H9 (cell line): Measurements from ENCODE around the gene KCTD18. TPM values are rescaled to one million over a fixed set of nuclear protein-coding genes. Genes with fewer than 3 reads are reported as not detected.

Experiments used
- DNase-seq: peaks from one replicate; pipeline ENCODE4 v3.0.0-alpha.2; 2017
- H2AFZ ChIP-seq: one replicate; pipeline ENCODE4 v1.6.1; 2013; ENCODE audit warnings: mild to moderate bottlenecking, low read length, control low read depth, moderate library complexity
- H2AK5ac ChIP-seq: 2 replicates; pipeline ENCODE4 v1.6.1; 2013; ENCODE audit warnings: low read length, control low read depth, mixed read lengths; ENCODE audit not compliant: insufficient read length
- H2BK120ac ChIP-seq: one replicate; pipeline ENCODE4 v1.6.1; 2013; ENCODE audit warnings: low read depth, mild to moderate bottlenecking, low read length, control low read depth, inconsistent platforms; ENCODE audit not compliant: poor library complexity, severe bottlenecking
- H2BK12ac ChIP-seq: 2 replicates; pipeline ENCODE4 v1.6.1; 2013; ENCODE audit warnings: low read length, control low read depth, mixed read lengths, low read depth; ENCODE audit not compliant: insufficient read length
- H2BK15ac ChIP-seq: 2 replicates; pipeline ENCODE4 v1.6.1; 2013; ENCODE audit warnings: low read depth, low read length, control low read depth
- H2BK20ac ChIP-seq: one replicate; pipeline ENCODE4 v1.6.1; 2013; ENCODE audit warnings: low read depth, mild to moderate bottlenecking, low read length, control low read depth, inconsistent platforms; ENCODE audit not compliant: poor library complexity, severe bottlenecking
- H2BK5ac ChIP-seq: 2 replicates; pipeline ENCODE4 v1.6.1; 2013; ENCODE audit warnings: low read length, control low read depth, mixed read lengths; ENCODE audit not compliant: insufficient read length
- H3K14ac ChIP-seq: 2 replicates; pipeline ENCODE4 v1.6.1; 2013; ENCODE audit warnings: low read length, control low read depth; ENCODE audit not compliant: insufficient read depth
- H3K18ac ChIP-seq: 2 replicates; pipeline ENCODE4 v1.6.1; 2013; ENCODE audit warnings: low read depth, mild to moderate bottlenecking, mixed read lengths, low read length, control low read depth; ENCODE audit not compliant: insufficient read length
- H3K23ac ChIP-seq: 2 replicates; pipeline ENCODE4 v1.6.1; 2013; ENCODE audit warnings: low read length, control low read depth, mixed read lengths, low read depth; ENCODE audit not compliant: insufficient read length
- H3K23me2 ChIP-seq: 2 replicates; pipeline ENCODE4 v1.6.1; 2013; ENCODE audit warnings: low read depth, mild to moderate bottlenecking, mixed read lengths, low read length, control low read depth; ENCODE audit not compliant: insufficient read length, poor library complexity, severe bottlenecking
- H3K27ac ChIP-seq: 2 replicates; pipeline ENCODE4 v1.5.1; 2013; ENCODE audit warnings: low read length, control low read depth, mixed read lengths, low read depth; ENCODE audit not compliant: insufficient read length
- H3K27me3 ChIP-seq: 2 replicates; pipeline ENCODE4 v1.6.1; 2013; ENCODE audit warnings: low read length, control low read depth, inconsistent platforms; ENCODE audit not compliant: insufficient read depth
- H3K4ac ChIP-seq: 2 replicates; pipeline ENCODE4 v1.6.1; 2013; ENCODE audit warnings: low read depth, mild to moderate bottlenecking, control low read depth, inconsistent platforms, low read length, moderate library complexity
- H3K4me1 ChIP-seq: 2 replicates; pipeline ENCODE4 v1.6.1; 2013; ENCODE audit warnings: low read length, control low read depth, inconsistent platforms; ENCODE audit not compliant: insufficient read depth
- H3K4me2 ChIP-seq: 2 replicates; pipeline ENCODE4 v1.6.1; 2013; ENCODE audit warnings: low read length, control low read depth, mixed read lengths; ENCODE audit not compliant: insufficient read length, insufficient read depth
- H3K56ac ChIP-seq: 2 replicates; pipeline ENCODE4 v1.6.1; 2013; ENCODE audit warnings: low read depth, mild to moderate bottlenecking, mixed read lengths, low read length, control low read depth; ENCODE audit not compliant: insufficient read length
- H3K79me1 ChIP-seq: 2 replicates; pipeline ENCODE4 v1.6.1; 2013; ENCODE audit warnings: low read depth, mild to moderate bottlenecking, moderate library complexity, low read length, control low read depth, inconsistent platforms; ENCODE audit not compliant: insufficient read depth, poor library complexity, severe bottlenecking
- H3K79me2 ChIP-seq: 2 replicates; pipeline ENCODE4 v1.6.1; 2013; ENCODE audit warnings: low read length, control low read depth, inconsistent platforms; ENCODE audit not compliant: insufficient read depth
- H3K9ac ChIP-seq: 2 replicates; pipeline ENCODE4 v1.6.1; 2013; ENCODE audit warnings: low read length, control low read depth, mixed read lengths; ENCODE audit not compliant: insufficient read length; ENCODE audit errors: extremely low read depth
- H3K9me3 ChIP-seq: one replicate; pipeline ENCODE4 v1.6.1; 2013; ENCODE audit warnings: low read depth, low read length, inconsistent platforms; ENCODE audit not compliant: control insufficient read depth
- H3T11ph ChIP-seq: one replicate; pipeline ENCODE4 v1.6.1; 2013; ENCODE audit warnings: mild to moderate bottlenecking, low read length, control low read depth, inconsistent platforms
- H4K20me1 ChIP-seq: one replicate; pipeline ENCODE4 v1.6.1; 2013; ENCODE audit not compliant: control insufficient read depth, insufficient read length, insufficient read depth
- H4K5ac ChIP-seq: 2 replicates; pipeline ENCODE4 v1.6.1; 2013; ENCODE audit warnings: low read depth, mild to moderate bottlenecking, mixed read lengths, low read length, control low read depth; ENCODE audit not compliant: insufficient read length
- H4K8ac ChIP-seq: replicated peaks from 2 replicates; pipeline ENCODE4 v1.6.1; 2013; ENCODE audit warnings: low read length, control low read depth, mixed read lengths, low read depth; ENCODE audit not compliant: insufficient read length
- H4K91ac ChIP-seq: 2 replicates; pipeline ENCODE4 v1.6.1; 2013; ENCODE audit warnings: low read depth, mild to moderate bottlenecking, moderate library complexity, mixed read lengths, low read length, control low read depth; ENCODE audit not compliant: insufficient read length
- H3K27ac Mint-ChIP-seq, 3 experiments: 2 replicates in 2 of 3; 3 replicates in 1 of 3; pipeline ENCODE4 v1.8.0; 2020 to 2021; ENCODE audit warnings: mixed read lengths in 3 of 3, mild to moderate bottlenecking in 1 of 3, moderate library complexity in 1 of 3
- H3K27me3 Mint-ChIP-seq: 2 replicates; pipeline ENCODE4 v1.8.0; 2021; ENCODE audit warnings: low read depth, mild to moderate bottlenecking, moderate library complexity, mixed read lengths
- H3K36me3 Mint-ChIP-seq, 3 experiments: 2 replicates in 2 of 3; 3 replicates in 1 of 3; pipeline ENCODE4 v1.8.0; 2020 to 2021; ENCODE audit warnings: low read depth in 3 of 3, mixed read lengths in 3 of 3; ENCODE audit not compliant: insufficient read depth in 1 of 3
- H3K4me1 Mint-ChIP-seq, 2 experiments: 2 replicates each; pipeline ENCODE4 v1.8.0; 2020; ENCODE audit warnings: mixed read lengths in 2 of 2
- H3K4me3 Mint-ChIP-seq, 2 experiments: 2 replicates in 1 of 2; 3 replicates in 1 of 2; pipeline ENCODE4 v1.8.0; 2020 to 2021; ENCODE audit warnings: mild to moderate bottlenecking in 2 of 2, mixed read lengths in 2 of 2, moderate library complexity in 1 of 2
- H3K9me3 Mint-ChIP-seq, 2 experiments: 2 replicates in 1 of 2; 3 replicates in 1 of 2; pipeline ENCODE4 v1.8.0; 2020; ENCODE audit warnings: mild to moderate bottlenecking in 2 of 2, mixed read lengths in 2 of 2, moderate library complexity in 1 of 2
- WGBS: extraction: QIAGEN DNeasy Blood & Tissue Kit; methylation state at CpG from one replicate; pipeline ENCODE4 v1.1.7; 2013; ENCODE audit warnings: missing lambda C conversion rate, low lambda C conversion rate, mixed read lengths; ENCODE audit not compliant: insufficient read length; ENCODE audit errors: extremely low coverage; 5-methylcytosine and 5-hydroxymethylcytosine counted together
- total RNA-seq: library from RNA; stranded (reverse); gene quantifications from 2 replicates; pipeline ENCODE4 v1.2.1, GENCODE V29; 2021
- TF ChIP-seq, protein P1 (sequence below): fragments of 200-600 bp; sonication (generic); conservative IDR thresholded peaks from 3 replicates; pipeline ENCODE4 v1.8.0; 2021; ENCODE audit warnings: antibody characterized with exemption, mild to moderate bottlenecking

The KCTD18 gene
- total RNA-seq, 1 experiment from 2014 or later = 4.9 TPM

DNA sequence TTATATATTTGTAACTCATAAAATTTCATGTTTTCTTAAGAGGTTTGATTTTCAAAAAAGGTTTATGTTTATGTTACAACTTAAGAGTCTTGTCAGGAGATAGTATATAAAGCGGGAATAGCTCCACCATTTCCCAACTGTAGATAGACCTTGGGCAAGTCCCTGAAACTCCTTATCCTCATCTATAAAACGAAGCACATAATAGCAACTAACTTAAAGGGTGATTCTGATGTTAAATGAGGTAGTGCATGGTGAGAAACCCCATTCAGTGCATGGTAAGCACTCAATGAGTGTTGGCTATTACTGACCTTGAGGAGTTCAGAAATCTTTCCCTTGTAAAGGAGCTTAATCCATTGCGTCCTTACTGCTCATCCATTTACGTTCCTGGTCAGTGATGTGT lies 34.1 kb downstream of the KCTD18 start:
- Histone ChIP-seq H3K23ac (no peak overlapping the region), H2AK5ac (no peak overlapping the region), H3K18ac (no peak overlapping the region), H3K9ac (no peak overlapping the region), H3K4me1 (peaks cover 2% of the 10 kb centered on the region; the same call in 1 of the 2 replicates), H4K91ac (no peak overlapping the region), H3K14ac (no peak overlapping the region), H2BK15ac (no peak overlapping the region), H3T11ph (no peak overlapping the region), H2BK12ac (no peak overlapping the region), H3K56ac (no peak overlapping the region), H3K9me3 (no peaks in the 10 kb centered on the region), H2AFZ (no peak overlapping the region), H4K20me1 (no peaks in the 10 kb centered on the region), H3K23me2 (no peaks in the 10 kb centered on the region), H4K8ac (no peak overlapping the region), H2BK120ac (no peak overlapping the region), H2BK5ac (no peak overlapping the region), H3K27ac (no peak overlapping the region), H3K79me1 (no peaks in the 10 kb centered on the region), H4K5ac (no peak overlapping the region), H3K27me3 (no peaks in the 10 kb centered on the region), H3K4me2 (no peak overlapping the region), H3K79me2 (no peaks in the 10 kb centered on the region), H2BK20ac (no peak overlapping the region), H3K4ac (no peak overlapping the region)
- Mint-ChIP-seq H3K9me3 (no peaks in the 10 kb centered on the region), H3K4me3 (no peak overlapping the region), H3K36me3 (peaks cover 26 to 65% (median 33%) of the 10 kb centered on the region in 3 experiments), H3K27ac (no peak overlapping the region), H3K27me3 (no peaks in the 10 kb centered on the region), H3K4me1 (peaks cover 28 to 33% of the 10 kb centered on the region in 2 experiments)
- TF ChIP-seq, protein P1, sequence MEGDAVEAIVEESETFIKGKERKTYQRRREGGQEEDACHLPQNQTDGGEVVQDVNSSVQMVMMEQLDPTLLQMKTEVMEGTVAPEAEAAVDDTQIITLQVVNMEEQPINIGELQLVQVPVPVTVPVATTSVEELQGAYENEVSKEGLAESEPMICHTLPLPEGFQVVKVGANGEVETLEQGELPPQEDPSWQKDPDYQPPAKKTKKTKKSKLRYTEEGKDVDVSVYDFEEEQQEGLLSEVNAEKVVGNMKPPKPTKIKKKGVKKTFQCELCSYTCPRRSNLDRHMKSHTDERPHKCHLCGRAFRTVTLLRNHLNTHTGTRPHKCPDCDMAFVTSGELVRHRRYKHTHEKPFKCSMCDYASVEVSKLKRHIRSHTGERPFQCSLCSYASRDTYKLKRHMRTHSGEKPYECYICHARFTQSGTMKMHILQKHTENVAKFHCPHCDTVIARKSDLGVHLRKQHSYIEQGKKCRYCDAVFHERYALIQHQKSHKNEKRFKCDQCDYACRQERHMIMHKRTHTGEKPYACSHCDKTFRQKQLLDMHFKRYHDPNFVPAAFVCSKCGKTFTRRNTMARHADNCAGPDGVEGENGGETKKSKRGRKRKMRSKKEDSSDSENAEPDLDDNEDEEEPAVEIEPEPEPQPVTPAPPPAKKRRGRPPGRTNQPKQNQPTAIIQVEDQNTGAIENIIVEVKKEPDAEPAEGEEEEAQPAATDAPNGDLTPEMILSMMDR = no peak
- DNase-seq = no peak
- WGBS = no CpG with 5 or more reads among the region's 4 CpGs
